ENCODE measurements around the gene OSER1.

Gene OSER1

DNA sequence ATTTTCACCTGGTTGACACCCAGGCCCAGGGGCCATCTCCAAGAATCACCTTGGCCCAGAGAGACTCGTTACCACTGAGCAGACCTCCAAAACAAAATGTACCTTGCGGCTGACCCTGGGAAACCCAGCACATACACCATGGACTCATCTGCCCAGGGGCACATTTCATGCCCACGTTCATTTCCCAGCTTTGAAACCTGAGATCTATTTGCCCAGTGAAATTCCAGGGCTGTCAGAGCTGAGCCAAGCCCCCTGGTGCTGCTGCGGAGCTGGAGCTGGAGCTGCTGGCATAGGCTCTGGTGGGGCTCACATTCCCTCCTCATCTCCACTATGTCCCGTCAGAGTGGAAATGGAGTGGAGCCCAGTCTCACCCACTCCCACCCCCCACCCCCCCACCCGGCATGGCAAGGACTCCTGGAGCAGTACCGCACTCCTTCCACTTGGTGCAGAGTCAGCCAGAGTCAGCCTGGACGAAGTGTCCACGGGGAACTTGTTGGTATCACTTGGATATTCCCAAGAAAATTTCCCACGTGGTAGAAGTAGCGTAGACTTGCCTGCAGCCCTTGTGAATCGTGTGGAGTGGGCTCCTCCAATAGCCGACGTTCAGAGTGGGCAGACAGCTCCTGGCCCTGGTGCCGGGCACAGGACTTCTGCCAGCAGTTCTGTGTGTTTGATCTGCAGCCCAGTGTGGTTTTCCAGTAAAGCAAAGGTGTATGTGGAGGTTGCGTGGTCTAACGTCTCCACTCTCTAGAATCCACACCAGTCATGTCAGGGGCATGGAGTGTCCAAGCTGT is 18.1 kb upstream of the OSER1 start:
- DNase-seq (ENCODE audit: low read depth in 4 of 4, low spot score in 1 of 4) = no peak

DNA sequence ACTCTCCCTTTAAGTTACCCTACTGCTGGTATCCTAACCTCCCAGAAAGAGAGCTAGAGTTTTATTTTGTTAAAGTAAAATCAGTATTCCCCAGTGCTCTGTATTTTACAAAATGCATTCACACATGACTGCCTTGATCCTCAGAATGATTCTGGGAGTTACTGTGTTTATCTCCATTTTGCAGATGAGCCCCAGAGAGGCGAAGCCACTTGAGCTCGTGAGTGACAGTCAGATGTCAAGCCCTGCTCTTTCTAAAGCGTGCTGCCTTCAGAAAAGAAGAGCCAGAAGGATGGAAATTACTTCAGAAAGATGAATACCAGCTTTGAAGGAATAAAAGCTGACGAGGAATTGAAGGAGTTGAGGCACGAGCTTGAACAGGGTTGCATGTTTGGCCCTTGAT is 14.1 kb upstream of the OSER1 start:
- DNase-seq (ENCODE audit: low read depth in 4 of 4, low spot score in 1 of 4) = no peak

DNA sequence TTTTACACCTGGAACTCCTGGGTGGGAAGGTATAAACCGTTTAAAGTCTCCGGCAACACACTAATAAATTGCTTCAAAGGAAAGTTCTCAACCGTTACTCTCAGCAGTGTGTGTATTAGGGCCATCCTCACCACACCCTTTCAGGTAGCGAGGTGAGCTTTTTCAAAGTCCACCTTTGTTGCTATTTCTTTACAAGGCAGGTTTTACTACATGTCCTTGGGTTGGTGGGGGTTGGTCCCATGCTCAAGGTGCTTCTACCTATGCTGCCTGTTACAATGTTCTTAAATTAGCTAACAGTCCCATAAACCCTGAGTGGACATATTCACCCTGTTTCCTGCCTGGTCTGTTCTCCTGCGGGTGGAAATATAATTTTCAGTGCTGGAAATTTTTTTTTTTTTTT is 13.2 kb upstream of the OSER1 start:
- DNase-seq (ENCODE audit: low read depth in 4 of 4, low spot score in 1 of 4) = no peak

DNA sequence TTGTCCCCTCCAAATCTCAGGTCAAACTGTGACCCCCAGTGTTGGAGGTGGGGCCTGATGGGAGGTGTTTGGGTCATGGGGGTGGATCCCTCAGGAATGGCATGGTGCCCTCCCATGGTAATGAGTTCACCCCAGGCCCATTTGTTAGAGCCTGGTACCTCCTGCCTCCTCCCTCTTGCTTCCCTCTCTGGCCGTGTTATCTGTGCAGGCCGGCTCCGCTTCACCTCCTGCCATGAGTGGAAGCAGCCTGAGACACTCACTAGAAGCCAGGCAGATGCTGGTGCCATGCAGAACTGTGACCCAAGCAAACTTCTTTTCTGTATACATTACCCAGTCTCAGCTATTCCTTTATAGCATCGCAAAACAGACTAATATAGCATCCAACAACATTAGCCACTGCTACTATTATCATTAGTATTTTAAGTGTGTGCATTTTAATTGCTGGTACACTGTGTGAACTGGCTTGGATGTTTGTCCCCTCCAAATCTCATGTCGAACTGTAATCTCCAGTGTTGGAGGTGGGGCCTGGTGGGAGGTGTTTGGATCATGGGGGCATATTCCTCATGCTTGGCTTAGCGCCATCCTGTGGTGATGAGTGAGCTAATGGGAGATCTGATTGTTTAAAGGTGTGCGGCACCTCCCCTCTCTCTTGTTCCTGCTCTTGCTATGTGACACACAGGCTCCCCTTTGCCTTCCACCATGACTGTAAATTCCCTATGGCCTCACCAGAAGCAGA is 12.2 kb upstream of the OSER1 start:
- no peak for DNase-seq (ENCODE audit: low read depth in 4 of 4, low spot score in 1 of 4)

DNA sequence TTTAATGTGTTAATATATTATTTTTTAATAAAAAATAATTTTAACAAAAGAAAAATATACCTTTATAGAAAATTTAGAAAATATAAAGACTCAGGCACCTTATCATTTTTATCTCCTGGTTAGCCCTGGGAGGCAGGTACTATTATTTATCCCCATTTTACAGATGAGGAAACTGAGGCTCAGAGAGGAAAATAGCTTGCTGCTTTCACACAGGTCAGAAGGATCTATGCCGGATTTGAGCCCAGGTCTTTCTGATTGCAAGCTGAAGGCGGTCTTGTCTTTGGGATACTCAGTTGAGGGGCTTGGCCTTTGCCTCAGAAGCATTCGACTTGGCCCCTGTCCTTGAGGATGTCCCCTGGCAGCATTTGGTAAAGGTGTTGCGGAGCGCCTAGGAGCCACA is 11.5 kb upstream of the OSER1 start:
- DNase-seq (ENCODE audit: low read depth in 4 of 4, low spot score in 1 of 4) = no peak

DNA sequence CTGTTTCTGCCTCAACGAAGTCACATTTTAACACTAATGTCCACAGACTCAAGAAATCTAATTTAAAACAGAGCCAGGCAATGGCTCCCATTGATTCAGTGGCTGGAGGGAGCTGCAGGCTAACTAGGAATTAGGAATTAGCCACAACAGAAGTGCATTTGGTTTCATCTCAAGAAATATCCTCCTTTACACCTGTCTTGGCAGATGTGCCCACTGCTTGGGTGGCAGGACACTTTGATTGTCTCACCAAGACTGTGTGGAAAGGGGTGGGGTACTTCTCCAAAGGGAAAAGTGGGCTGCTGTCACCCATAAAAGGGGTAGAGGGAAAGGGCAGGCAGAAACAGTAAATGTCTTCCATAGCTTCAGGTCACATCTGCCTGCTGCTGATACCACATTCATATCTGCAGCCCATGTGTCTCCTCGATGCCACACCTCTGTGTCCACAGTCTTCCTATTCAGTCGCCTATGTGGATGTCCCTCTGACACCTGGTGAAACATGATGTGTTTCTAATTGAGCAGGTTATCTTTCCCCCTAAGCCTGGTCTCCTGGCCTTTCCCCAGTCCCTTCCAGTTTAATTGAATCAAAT is 10.9 kb upstream of the OSER1 start:
- DNase-seq (ENCODE audit: low read depth in 4 of 4, low spot score in 1 of 4) = no peak

DNA sequence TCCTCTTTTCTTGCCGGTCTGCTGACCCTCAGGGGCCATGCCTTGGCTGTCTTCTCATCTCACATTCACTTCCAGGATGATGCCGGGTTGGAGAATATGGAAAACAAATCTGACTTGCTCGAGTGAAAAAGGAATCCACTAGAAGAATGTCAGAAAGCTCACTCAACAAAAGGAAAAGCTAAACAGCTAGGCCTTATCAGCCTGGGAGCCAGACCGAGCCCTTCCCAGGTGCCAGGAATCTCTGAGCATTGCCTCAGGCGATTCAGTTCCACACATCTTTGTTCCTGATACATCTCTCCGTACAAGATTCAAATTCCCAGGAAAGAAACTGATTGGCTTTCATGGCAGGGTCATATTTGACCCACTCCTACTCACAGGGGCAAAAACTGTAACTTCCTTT is 9.2 kb upstream of the OSER1 start:
- DNase-seq (ENCODE audit: low read depth in 4 of 4, low spot score in 1 of 4) = no peak

DNA sequence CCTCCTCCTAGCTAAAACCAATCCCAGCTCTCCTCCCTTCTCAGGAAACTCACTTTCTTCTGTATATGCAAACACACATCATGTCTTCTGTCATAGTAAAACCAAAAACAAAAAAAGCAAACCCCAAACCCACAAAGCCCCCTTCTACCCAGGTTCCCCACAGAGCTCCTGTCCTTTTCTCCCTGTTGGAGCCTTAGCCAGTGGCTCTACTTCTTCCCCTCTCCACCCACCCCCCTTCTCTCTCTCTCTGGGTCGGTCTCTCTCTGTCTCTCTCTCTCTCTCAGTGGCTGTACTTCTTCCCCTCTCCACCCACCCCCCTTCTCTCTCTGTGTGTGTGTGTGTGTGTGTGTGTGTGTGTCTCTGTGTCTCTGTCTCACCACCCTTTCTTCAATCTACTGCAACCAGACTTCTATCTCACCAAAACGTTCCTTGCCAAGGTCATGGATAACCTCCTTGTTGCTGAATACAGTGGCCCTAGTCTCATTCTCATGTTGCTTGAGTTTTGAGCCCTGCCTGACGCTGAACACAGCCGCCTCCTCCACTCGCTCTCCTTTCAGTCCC is 8.7 kb upstream of the OSER1 start:
- DNase-seq (ENCODE audit: low read depth in 4 of 4, low spot score in 1 of 4) = no peak

DNA sequence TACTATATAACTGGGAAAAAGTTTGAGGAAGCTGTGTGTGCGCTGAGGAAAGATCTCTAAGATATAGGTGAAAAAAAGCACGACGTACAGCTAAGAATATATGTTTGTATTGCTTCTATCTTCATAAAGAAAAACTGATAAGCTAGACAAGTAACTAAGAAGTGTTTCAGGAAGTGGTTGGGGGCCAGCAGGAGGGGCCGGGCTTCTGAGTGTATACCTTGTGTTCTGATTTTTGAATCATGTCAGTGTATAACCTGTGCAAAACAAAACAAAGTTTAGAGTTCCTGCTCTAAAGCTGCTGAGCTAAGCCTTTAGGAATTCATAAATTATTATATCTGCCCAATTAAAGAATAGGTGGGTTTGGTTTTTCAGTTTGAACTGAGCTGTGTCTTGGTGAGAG is 7.9 kb upstream of the OSER1 start:
- no peak for DNase-seq (ENCODE audit: low read depth in 4 of 4, low spot score in 1 of 4)

DNA sequence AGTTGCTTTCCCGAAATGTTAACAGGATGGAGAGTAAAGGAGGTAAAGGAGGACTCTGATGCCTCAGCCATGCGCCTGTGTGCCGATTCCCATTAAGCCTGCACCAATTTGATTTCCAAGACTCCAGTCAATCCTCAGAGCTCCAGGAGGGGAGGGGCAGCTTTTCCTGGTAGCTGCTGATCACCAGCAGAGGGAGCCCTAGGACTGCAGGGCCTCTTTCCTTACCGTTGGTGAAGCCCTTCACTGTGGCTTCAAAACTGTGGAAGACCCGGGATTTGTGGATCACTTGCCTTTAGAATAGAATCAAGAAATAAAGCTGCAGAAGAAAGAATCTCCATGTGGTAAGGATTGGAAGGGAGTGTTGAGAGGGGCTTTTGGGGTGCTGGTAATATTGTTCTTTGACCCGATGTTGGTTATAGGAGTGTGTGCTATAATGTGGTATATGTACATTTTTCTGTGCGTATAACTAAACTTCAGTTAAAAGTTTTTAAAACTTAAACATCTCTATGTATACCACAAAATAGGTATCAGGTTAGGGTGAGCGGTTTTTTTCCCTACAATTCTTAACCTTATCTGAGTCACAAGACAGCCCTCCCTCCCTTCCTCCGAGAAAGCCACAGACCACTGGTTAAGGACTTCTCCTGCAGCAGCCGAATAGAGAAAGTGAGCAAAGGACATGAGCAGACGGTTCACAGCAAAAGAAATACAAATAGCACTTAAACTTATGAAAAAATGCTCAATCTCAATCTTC is 6.9 kb upstream of the OSER1 start:
- peak; percentile 36 to 49 (median 44) for DNase-seq (ENCODE audit: low read depth in 4 of 4, low spot score in 1 of 4)

DNA sequence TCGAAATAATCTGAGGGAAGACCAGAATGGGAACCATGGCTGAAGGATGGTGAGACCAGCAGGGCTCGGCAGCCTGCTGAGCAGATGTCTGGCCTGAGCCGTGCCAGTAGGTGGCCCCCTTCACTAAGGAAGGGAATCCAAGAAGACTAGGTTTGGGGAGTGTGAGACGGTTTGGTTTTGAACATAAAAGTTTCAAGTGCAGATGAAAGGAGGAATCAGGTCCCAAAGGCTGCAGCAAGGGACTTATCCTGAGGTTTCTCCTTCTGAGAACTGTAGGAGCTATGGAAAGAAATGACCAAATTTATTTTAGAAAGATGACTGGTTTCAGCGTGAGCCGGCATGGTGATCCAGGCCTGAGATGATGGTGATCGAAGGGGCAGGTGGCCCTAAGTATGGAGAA is 4.6 kb upstream of the OSER1 start:
- peak; percentile 37 to 63 (median 51) for DNase-seq (ENCODE audit: low read depth in 4 of 4, low spot score in 1 of 4)

DNA sequence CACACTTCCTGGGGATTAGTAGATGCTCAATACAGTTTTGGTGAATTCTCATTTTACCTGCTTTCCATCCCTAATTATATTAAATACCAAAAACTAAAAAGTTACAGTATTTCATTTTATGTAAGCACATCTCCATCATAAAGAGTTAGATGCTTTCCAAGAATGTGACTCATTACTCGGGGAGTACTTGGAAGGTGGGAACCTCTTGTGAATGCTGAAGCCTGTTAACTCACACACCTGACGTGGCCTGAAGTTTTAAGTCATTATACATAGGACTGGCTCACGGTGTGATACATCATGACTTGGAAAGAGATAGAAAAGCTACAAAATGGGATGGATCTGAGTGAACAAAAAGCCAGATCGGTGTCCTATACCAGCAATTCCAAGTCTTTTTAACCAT is 2.2 kb upstream of the OSER1 start:
- DNase-seq (ENCODE audit: low read depth in 4 of 4, low spot score in 1 of 4) = no peak

DNA sequence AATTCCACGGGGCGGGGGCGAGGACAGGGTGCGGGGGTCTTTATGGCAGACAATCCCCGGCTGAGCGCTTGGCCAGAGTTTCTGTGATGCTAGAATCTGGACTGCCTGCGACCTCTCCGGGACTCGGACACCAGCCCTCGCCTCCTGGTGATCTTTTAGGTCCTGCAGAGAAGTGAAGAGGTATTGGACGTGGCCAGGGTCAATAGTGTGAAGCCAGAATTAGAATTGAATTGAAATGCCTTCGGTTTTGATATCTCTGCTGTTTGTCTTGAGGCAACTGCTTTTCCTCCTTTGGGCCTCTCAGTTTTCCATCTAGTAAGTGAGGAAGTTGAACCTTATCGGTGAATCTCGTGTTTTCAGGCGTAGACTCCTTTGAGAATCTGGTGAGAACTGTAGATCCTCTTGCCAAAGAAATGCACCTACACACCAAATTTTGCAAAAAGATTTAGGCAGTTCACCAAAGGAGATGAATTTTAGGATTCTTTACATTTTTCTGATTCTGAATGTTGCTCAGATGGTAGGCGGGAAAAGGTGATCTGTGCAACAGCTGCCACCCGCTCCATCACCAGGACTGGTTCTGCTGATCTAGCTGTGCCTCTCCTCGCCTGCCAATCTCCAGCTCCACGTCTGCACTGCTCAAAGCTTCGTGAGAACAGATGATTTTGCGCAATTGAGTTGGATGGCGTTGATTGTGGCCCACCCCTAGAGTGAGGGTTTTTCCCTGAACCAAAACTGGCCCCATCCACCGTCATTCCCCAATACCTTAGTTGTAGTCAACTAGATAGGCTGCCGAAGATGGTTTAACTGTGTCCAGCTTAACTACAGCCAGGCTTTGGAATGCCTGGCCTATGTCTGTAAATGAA is 837 bp upstream of the OSER1 start:
- DNase-seq (ENCODE audit: low read depth in 4 of 4, low spot score in 1 of 4) = no peak

DNA sequence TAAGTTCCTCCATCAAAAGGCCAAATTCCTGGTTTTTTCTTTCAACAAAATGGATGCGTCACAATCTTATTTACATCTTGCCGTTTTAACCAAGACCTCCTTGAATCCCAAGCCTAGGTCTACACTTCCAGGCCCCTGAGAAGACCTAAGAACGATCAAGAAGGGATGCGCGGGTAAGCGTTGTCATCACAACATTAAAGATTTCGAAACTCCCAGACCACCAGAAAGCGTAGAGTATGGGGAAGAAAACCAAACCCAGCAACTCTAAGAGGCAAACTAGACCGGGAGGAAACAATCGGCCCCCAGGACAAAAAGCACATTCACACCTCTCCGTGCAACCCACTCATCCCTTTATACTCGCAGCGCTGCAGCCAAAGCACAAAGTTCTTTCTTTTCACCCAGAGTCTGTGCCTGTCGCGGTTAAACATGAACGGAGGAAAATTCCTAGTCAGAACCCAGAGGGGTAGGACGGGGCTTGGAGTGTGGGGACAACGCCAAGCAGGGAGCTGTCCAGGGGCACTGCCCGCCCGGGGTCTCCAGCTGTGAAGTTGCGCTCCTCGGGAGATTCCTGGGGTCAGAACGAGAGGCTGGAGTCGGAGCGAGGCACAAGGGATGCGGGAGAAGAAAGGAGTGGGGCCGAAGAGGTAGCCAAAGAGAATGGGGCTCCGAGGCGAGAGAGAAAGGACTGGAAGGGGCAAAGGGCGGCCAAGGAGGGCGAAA is 725 bp downstream of the OSER1 start:
- no peak for DNase-seq (ENCODE audit: low read depth in 4 of 4, low spot score in 1 of 4)

DNA sequence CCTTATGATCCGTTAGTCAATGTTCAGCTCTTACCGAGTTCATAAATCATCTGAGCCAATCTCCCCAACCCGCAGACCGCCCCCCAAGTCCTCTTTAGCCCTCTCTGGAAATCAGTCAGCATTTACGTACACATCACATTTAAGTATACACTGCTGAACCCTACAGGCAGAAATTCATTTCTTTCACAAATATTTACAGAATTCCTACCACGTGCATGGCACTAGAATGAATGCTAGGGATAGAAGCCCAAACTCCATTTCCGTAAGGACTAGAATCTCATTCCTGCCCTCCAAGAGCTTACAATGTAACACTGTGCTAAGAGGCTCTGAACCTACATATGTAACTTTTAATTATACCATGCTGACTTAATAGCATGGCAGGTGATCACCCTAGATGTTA is 1.8 kb downstream of the OSER1 start:
- no peak for DNase-seq (ENCODE audit: low read depth in 4 of 4, low spot score in 1 of 4)

DNA sequence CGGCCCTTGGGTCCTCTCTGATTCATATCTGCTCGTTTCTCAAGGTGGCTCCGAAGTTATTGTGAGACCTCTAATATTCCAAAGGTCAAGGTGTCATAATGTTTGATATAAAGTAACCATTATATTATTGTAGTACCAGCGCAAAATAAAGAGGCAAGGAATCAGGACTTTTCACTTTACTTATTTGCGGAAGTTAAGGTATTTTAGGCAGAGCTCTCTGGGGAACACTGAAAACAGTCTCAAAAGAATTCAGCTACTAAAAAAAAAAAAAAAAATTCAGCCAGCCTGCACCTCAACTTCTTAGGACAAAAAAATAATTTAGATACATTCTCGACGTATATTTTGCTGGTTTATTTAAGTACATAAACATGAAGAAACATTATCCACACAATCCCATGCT is 2.4 kb downstream of the OSER1 start:
- DNase-seq (ENCODE audit: low read depth in 4 of 4, low spot score in 1 of 4) = no peak

DNA sequence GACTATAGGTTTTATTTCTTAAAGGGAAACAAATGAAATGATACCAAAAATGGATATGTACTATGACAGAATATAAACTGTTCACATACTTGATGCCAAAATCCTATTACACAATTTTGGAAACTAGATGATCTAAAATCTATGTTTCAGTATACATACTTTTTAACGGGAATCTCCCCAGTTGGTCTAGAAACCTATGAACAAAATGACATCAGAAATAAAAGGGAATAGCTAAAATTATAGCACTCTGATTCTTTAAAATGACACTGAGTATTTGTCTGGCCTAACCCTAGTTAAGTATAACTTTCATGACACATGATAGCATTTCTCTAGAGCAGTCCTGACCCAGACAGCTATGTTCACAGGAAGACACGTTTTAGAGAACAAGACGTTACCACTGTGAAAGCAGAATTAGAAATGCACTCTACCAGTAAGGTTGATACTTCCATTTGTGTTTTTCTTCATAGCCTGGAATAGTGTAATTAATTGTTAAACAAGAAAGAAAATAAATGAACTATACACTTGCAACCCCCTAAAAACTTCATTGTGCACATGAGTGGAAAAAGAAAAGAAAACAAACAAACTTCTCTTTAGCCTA is 3.3 kb downstream of the OSER1 start:
- DNase-seq (ENCODE audit: low read depth in 4 of 4, low spot score in 1 of 4) = no peak

DNA sequence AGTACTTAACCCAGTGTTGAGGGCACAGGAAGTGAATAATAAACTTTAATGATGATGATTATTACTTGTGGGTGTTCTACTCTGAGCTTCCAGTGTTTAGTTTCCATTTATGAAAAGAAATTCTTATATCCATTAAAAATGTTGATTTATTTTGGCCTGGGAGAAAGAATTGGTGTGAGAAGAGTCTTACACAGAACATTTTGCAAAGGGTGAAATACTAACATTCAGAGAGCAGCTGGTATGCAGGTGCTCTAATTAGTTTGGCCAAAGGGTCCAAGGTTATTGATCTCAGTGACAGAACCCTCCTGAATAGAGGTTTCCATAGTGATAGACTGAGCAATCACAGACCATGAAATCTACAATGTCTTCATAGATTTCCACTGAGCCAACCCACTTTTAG is 4.4 kb downstream of the OSER1 start:
- DNase-seq (ENCODE audit: low read depth in 4 of 4, low spot score in 1 of 4) = no peak

DNA sequence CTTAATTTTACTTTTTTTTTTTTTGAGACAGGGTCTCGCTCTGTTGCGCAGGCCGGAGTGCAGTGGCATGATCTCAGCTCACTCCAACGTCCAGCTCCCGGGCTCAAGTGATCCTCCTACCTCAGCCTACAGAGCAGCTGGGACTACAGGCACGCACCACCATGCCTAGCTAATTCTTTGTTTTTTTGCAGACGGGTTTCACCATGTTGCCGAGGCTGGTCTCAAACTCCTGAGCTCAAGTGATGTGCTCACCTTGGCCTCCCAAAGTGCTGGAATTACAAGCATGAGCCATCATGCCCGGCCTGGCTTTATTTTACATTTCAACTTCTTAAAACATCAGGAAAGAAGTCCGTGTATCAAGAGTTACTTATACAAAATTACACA is 5.7 kb downstream of the OSER1 start:
- no peak for DNase-seq (ENCODE audit: low read depth in 4 of 4, low spot score in 1 of 4)

Measured in stimulated activated CD4-positive, alpha-beta T cell treated with anti-CD3 and anti-CD28 coated beads, Interleukin-1b, Interleukin-23, amount 100 ng/mL, for 24 hours (primary cell).